Measurements from ENCODE around the gene CASZ1.

DNA sequence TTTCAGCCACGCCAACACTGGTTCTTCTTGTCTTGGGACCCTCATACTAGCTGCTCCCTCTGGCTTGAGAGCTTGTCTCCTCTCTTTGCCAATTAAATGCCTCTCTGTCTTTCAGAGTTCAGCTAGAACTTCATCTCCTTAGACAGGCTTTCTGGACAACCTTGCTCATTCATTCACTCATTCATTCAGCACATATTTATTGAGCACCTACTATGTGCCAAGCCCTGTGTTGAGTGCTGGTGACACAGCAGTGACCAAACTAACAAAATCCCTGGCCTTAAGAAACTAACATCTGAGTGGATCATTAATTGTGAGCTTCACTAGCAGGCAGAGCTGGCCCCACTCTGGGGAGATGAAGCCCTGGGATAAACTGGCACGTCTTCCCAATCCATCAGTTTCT, 24.9 kb upstream of the CASZ1 start:
- no peak for TF ChIP-seq EP300 (IDR thresholded peaks at IDR 0.05)
- TF ChIP-seq, protein P1, sequence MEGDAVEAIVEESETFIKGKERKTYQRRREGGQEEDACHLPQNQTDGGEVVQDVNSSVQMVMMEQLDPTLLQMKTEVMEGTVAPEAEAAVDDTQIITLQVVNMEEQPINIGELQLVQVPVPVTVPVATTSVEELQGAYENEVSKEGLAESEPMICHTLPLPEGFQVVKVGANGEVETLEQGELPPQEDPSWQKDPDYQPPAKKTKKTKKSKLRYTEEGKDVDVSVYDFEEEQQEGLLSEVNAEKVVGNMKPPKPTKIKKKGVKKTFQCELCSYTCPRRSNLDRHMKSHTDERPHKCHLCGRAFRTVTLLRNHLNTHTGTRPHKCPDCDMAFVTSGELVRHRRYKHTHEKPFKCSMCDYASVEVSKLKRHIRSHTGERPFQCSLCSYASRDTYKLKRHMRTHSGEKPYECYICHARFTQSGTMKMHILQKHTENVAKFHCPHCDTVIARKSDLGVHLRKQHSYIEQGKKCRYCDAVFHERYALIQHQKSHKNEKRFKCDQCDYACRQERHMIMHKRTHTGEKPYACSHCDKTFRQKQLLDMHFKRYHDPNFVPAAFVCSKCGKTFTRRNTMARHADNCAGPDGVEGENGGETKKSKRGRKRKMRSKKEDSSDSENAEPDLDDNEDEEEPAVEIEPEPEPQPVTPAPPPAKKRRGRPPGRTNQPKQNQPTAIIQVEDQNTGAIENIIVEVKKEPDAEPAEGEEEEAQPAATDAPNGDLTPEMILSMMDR (IDR thresholded peaks at IDR 0.05): no peak
